Measurements from ENCODE around the gene PTPRK.

The PTPRK gene

DNA sequence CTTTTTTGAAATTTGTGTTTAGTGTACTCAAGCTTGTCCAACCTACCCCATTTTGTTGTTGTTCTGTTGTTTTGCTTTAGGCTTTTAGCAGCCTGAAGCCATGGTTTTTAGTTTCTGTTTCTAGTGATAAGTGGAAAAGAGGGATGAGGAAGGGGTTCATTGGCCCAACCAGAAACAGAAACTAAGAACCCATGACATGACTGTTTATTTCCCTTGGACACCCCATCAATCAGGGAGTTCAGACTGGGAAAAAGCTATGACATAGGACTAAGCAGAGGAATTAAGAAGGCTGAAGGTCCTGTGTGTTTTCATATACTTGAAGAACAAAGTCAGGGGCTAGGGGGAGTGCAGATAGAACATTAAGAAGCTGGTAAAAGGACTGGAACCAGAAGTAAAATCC lies 425.0 kb downstream of the PTPRK start:
- TF ChIP-seq ZFX (IDR thresholded peaks at IDR 0.05; ENCODE audit: borderline replicate concordance) = no peak
- TF ChIP-seq CTCF (IDR thresholded peaks at IDR 0.05) = no peak
- no peak overlapping the region for H3K27ac ChIP-seq

DNA sequence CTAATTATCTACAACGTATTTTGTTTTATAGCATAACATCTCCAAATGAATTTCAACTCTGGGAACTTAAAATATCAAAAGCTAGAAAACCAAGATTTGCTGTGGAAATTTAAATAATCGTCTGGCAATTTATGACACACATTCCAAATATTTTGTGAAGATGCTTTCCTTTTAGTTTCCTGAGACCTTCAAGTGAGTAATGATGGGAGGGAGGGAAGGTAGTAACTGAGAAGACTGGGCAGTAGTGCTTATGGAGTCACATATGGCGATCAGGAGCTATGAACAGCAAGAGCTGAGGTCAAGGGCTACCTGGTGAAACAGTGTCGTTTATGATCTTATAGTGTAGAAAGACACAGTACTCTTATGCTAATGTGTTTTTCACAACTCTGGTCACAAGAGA lies 441.4 kb downstream of the PTPRK start:
- no peak overlapping the region for H3K27ac ChIP-seq
- TF ChIP-seq CTCF (IDR thresholded peaks at IDR 0.05) = no peak
- TF ChIP-seq ZFX (IDR thresholded peaks at IDR 0.05; ENCODE audit: borderline replicate concordance) = no peak

DNA sequence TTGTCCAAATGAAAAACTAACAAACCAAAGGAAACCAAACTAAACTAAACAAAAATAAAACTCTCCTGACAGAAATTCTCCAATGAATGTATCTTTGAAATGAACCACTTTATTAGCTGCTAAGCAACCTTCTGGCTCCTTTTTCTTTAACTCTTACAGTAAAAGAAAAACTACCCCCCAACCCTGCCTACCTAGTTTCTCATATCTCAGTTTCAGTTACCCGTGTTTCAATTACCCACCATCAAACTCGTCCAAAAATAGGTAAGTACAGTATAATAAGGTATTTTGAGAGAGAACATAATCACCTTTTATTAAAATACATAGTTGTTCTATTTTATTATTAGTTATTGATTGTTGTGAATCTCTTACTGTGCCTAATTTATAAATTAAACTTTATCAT lies 442.1 kb downstream of the PTPRK start:
- TF ChIP-seq CTCF (IDR thresholded peaks at IDR 0.05) (no peak), ZFX (IDR thresholded peaks at IDR 0.05; ENCODE audit: borderline replicate concordance) (no peak)
- no peak overlapping the region for H3K27ac ChIP-seq

DNA sequence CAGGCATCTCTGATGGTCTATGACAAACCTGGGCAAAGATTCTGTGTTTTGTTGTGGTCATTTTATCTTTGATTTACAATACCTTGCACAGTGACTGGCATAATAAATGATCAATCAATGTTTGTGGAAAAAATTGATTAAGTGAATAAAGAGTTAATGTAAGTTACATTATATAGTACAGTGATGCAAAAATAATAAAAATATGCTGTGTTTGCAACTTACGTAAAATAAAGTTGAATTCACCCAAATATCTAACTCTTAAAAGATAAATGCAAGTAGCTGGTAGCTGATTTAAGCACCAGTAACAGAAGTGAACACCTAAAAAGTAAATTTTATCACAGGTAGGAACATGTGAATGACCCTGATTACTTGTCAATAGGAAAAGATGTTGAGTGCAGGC lies 443.6 kb downstream of the PTPRK start:
- TF ChIP-seq ZFX (IDR thresholded peaks at IDR 0.05; ENCODE audit: borderline replicate concordance) (no peak), CTCF (IDR thresholded peaks at IDR 0.05) (no peak)
- H3K27ac ChIP-seq = no peak overlapping the region

DNA sequence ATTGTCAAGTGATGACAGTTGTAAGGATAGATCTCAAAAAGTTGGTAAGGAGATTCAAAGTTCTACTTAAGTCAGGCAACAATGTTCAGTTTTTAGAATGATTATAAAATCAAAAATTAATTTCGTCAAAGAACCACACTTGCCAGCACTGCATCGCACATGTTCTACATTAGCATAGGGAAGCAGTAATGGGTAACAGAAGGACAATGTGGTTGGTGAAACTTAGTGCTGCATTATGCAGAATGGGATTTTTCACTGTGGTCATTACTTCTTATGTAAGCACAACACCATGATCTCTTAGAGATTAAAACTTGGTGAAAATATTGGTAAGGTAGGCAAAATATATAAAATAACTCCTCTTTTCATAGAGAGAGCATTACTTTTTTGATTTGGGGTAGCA lies 445.8 kb downstream of the PTPRK start:
- H3K27ac ChIP-seq = no peak overlapping the region
- TF ChIP-seq CTCF (IDR thresholded peaks at IDR 0.05) (no peak), ZFX (IDR thresholded peaks at IDR 0.05; ENCODE audit: borderline replicate concordance) (no peak)

DNA sequence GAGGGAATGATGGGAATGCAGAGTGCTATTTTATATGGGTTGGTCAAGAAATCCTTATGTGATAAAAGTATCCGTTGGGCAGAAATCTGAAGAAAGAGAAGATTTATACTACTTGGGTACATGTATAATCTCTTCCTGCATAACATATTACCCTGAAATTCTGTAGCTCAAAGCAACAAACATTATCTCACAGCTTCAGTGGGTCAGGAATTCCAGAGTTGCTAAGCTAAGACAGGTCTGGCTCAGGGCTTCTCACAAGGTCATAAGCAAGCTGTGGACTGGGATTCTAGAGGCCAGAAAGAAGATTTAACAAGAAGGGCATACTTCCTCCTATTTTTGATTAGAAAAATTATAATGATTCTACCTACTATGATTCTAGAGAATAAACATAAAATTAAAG lies 447.0 kb downstream of the PTPRK start:
- TF ChIP-seq ZFX (IDR thresholded peaks at IDR 0.05; ENCODE audit: borderline replicate concordance) (no peak), CTCF (IDR thresholded peaks at IDR 0.05) (no peak)
- H3K27ac ChIP-seq = no peak overlapping the region

- no peak for TF ChIP-seq CTCF (IDR thresholded peaks at IDR 0.05)
- TF ChIP-seq ZFX (IDR thresholded peaks at IDR 0.05; ENCODE audit: borderline replicate concordance) = no peak
- no peak overlapping the region for H3K27ac ChIP-seq
Measured at GRCh38 chr6:128071212-128071611, 449.2 kb downstream of the PTPRK start.

Data from 22Rv1 (cell line).